HepG2 (cell line): ENCODE measurements around the gene MYLK3.

ENCODE experiments used
- POLR2A ChIP-seq, 2 experiments: IDR thresholded peaks; 2 replicates each; pipeline ENCODE4 v1.6.1; 2011; ENCODE audit warnings: low read depth in 2 of 2, low read length in 2 of 2, mild to moderate bottlenecking in 1 of 2, moderate library complexity in 1 of 2; ENCODE audit not compliant: insufficient read depth in 1 of 2
- POLR2AphosphoS5 ChIP-seq: IDR thresholded peaks from 2 replicates; pipeline ENCODE4 v1.6.1; 2012; ENCODE audit warnings: low read depth, low read length
- RAD21 ChIP-seq: fragments of 450-650 bp; formaldehyde crosslinking; IDR thresholded peaks from 2 replicates; pipeline ENCODE4 v1.5.0; 2020; ENCODE audit warnings: mild to moderate bottlenecking
- ZBTB38 ChIP-seq: sonication (generic); formaldehyde crosslinking; IDR thresholded peaks from 2 replicates; pipeline ENCODE4 v1.5.1; 2020; ENCODE audit warnings: mild to moderate bottlenecking, missing genetic modification reagents
- ZNF772 ChIP-seq: sonication (generic); formaldehyde crosslinking; IDR thresholded peaks from 2 replicates; pipeline ENCODE4 v1.5.0; 2020; ENCODE audit warnings: mild to moderate bottlenecking, missing genetic modification reagents
- TF ChIP-seq, protein P1 (sequence below): IDR thresholded peaks from 2 replicates; pipeline ENCODE4 v1.6.1; 2012; ENCODE audit warnings: inconsistent platforms
- TF ChIP-seq, protein P2 (sequence below): sonication (generic); formaldehyde crosslinking; IDR thresholded peaks from 2 replicates; pipeline ENCODE4 v1.4.0; 2020; ENCODE audit warnings: low read depth, mild to moderate bottlenecking, missing genetic modification reagents
- TF ChIP-seq, protein P3 (sequence below): sonication (generic); formaldehyde crosslinking; IDR thresholded peaks from 2 replicates; pipeline ENCODE4 v1.4.0; 2020; ENCODE audit warnings: missing genetic modification reagents

DNA sequence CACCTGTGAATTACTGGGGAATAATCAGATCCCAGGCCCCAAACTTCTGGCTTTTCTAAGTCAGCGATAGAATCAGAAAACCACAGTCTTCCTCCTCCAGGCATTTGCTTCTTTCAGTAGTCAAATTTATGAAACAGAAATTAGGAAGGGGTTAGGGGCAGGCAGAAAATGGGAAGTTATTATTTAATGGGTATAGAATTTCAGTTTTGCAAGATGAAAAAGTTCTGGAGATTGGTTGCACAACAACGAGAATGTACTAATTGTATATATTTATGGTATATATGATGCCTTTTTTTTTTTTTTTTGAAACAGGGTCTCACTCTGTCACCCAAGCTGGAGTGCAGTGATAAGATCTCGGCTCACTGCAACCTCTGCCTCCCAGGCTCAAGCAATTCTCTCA, 35.2 kb downstream of the MYLK3 start:
- TF ChIP-seq, protein P1, sequence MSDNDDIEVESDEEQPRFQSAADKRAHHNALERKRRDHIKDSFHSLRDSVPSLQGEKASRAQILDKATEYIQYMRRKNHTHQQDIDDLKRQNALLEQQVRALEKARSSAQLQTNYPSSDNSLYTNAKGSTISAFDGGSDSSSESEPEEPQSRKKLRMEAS, result no peak
- TF ChIP-seq, protein P2, sequence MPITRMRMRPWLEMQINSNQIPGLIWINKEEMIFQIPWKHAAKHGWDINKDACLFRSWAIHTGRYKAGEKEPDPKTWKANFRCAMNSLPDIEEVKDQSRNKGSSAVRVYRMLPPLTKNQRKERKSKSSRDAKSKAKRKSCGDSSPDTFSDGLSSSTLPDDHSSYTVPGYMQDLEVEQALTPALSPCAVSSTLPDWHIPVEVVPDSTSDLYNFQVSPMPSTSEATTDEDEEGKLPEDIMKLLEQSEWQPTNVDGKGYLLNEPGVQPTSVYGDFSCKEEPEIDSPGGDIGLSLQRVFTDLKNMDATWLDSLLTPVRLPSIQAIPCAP (CRISPR knock-in tag), result no peak
- TF ChIP-seq ZNF772 (CRISPR knock-in tag) (no peak), POLR2A (IDR thresholded peaks at IDR 0.05; ENCODE audit: insufficient read depth in 1 of 2, low read depth in 2 of 2, low read length in 2 of 2) (no peak), ZBTB38 (CRISPR knock-in tag) (no peak), POLR2AphosphoS5 (no peak), RAD21 (CRISPR knock-in tag) (no peak)
- TF ChIP-seq, protein P3, sequence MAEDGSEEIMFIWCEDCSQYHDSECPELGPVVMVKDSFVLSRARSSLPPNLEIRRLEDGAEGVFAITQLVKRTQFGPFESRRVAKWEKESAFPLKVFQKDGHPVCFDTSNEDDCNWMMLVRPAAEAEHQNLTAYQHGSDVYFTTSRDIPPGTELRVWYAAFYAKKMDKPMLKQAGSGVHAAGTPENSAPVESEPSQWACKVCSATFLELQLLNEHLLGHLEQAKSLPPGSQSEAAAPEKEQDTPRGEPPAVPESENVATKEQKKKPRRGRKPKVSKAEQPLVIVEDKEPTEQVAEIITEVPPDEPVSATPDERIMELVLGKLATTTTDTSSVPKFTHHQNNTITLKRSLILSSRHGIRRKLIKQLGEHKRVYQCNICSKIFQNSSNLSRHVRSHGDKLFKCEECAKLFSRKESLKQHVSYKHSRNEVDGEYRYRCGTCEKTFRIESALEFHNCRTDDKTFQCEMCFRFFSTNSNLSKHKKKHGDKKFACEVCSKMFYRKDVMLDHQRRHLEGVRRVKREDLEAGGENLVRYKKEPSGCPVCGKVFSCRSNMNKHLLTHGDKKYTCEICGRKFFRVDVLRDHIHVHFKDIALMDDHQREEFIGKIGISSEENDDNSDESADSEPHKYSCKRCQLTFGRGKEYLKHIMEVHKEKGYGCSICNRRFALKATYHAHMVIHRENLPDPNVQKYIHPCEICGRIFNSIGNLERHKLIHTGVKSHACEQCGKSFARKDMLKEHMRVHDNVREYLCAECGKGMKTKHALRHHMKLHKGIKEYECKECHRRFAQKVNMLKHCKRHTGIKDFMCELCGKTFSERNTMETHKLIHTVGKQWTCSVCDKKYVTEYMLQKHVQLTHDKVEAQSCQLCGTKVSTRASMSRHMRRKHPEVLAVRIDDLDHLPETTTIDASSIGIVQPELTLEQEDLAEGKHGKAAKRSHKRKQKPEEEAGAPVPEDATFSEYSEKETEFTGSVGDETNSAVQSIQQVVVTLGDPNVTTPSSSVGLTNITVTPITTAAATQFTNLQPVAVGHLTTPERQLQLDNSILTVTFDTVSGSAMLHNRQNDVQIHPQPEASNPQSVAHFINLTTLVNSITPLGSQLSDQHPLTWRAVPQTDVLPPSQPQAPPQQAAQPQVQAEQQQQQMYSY (CRISPR knock-in tag), result no peak
